ENCODE data around the gene ACACA. TPM values are rescaled to one million over a fixed set of nuclear protein-coding genes. Genes with fewer than 3 reads are reported as not detected.

ACACA gene
- total RNA-seq, 4 donors from 2014 or later: 4.7 to 75.1 (median 41.9) TPM

DNA sequence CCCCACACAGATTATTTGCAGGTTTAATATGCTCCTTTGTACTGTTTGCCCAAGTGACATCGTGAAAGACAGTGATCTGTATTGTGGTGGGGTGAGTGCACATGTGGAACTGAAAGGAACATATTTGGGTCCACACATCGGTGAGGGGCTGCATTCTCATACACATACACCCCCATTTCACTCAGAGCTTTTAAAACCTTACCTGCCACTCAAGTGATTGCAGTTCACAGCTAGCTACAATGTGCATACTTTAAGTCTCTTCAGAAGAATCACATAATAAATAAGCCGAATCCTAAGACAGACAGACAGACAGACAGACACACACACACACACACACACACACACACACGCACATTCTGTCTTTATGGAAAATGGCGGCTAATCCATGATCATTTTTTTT, 355.3 kb downstream of the ACACA start:
- TF ChIP-seq POLR2A (IDR thresholded peaks at IDR 0.05): no peak
- TF ChIP-seq, protein P1, sequence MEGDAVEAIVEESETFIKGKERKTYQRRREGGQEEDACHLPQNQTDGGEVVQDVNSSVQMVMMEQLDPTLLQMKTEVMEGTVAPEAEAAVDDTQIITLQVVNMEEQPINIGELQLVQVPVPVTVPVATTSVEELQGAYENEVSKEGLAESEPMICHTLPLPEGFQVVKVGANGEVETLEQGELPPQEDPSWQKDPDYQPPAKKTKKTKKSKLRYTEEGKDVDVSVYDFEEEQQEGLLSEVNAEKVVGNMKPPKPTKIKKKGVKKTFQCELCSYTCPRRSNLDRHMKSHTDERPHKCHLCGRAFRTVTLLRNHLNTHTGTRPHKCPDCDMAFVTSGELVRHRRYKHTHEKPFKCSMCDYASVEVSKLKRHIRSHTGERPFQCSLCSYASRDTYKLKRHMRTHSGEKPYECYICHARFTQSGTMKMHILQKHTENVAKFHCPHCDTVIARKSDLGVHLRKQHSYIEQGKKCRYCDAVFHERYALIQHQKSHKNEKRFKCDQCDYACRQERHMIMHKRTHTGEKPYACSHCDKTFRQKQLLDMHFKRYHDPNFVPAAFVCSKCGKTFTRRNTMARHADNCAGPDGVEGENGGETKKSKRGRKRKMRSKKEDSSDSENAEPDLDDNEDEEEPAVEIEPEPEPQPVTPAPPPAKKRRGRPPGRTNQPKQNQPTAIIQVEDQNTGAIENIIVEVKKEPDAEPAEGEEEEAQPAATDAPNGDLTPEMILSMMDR (IDR thresholded peaks at IDR 0.05): no peak
- no peak for DNase-seq
- Histone ChIP-seq H3K4me3 (no peak overlapping the region), H3K36me3 (no peaks in the 10 kb centered on the region), H3K27me3 (no peaks in the 10 kb centered on the region), H3K27ac (no peak overlapping the region), H3K9me3 (no peaks in the 10 kb centered on the region), H3K4me1 (no peaks in the 10 kb centered on the region)
- intact Hi-C loops (cut with DNase I; ENCODE audit: low total_unique reads): no loop called here

DNA sequence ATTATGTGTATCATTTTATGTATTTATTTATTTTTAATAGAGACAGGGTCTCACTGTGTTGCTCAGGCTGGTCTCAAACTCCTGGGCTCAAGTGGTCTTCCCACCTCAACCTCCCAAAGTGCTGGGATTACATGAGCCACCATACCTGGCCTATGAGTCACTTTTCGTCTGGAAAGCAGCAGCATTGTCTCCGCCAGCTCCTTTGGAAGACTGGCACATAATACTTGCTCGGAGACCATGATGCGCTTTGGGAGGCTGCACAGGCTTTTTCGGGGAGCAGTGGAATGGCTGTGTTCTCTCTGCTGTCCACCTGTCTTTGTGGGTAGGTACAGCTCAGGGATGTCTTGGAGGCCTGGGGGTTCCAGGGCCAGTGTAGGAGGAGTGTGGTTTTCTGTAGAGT, 355.7 kb downstream of the ACACA start:
- Histone ChIP-seq H3K27me3 (no peaks in the 10 kb centered on the region), H3K4me3 (no peak overlapping the region), H3K36me3 (no peaks in the 10 kb centered on the region), H3K27ac (no peak overlapping the region), H3K9me3 (no peaks in the 10 kb centered on the region), H3K4me1 (no peaks in the 10 kb centered on the region)
- TF ChIP-seq, protein P1 (IDR thresholded peaks at IDR 0.05): no peak
- no peak for TF ChIP-seq POLR2A (IDR thresholded peaks at IDR 0.05)
- intact Hi-C loops (cut with DNase I; ENCODE audit: low total_unique reads): no loop called here
- no peak for DNase-seq

DNA sequence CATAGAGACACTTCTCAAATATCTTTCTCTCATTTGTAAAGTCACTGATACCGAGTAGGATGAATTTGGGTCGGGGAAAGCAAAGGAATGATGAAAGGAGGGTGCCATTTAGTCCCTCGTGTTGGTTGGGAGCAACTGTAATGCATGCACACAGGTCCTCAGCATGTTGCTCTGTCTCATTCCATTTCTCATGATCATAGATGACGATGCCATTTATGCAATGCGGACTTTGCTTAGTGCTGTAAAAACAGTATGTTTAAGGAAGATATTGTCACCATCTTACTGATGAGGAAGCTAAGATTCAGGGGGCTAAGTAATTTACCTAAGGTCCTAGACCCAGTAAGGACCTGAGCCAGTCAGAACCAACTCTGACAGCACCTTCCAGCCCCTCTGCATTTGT, 357.8 kb downstream of the ACACA start:
- no peaks in the 10 kb centered on the region for H3K9me3 ChIP-seq
- H3K27me3 ChIP-seq: no peaks in the 10 kb centered on the region
- no peak for TF ChIP-seq POLR2A (IDR thresholded peaks at IDR 0.05)
- TF ChIP-seq, protein P1 (IDR thresholded peaks at IDR 0.05): no peak
- no peak for DNase-seq
- H3K4me1 ChIP-seq: no peaks in the 10 kb centered on the region
- no peak overlapping the region for H3K27ac ChIP-seq
- intact Hi-C loops (cut with DNase I; ENCODE audit: low total_unique reads): loop anchor here (10.0 kb wide), 1 partner anchor 444 kb away; the partner anchor contains the start of gene MRM1
- no peaks in the 10 kb centered on the region for H3K36me3 ChIP-seq
- H3K4me3 ChIP-seq: no peak overlapping the region

DNA sequence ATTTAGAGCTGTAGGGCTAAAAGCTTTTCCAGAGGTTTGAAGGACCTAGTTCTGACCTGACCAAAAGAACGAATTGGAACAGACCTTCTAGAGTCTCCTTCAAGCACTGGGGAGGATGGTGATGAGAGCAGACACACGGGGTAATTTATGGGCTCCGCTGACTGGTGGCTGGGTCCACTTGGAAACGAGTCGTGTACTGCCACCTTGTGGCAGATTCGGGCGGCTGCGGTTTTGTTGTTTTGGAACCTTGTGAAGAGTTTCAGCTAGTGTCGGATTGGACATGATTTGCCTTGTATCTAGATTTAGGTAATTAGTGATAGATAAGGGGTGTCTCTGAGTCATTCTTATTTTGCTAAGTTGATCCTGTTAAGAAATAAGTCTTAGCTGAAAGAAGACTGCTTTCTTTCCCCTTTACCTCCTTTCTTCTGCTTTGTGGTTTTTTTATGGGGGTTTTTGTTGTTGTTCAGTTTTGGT, 359.0 kb downstream of the ACACA start:
- Histone ChIP-seq H3K27ac (no peak overlapping the region), H3K36me3 (no peaks in the 10 kb centered on the region), H3K4me3 (no peak overlapping the region), H3K9me3 (no peaks in the 10 kb centered on the region), H3K4me1 (no peaks in the 10 kb centered on the region), H3K27me3 (no peaks in the 10 kb centered on the region)
- peak; percentile 72 to 76 for DNase-seq
- TF ChIP-seq, protein P1 (IDR thresholded peaks at IDR 0.05): peak; percentile 61 to 84 (median 76)
- TF ChIP-seq POLR2A (IDR thresholded peaks at IDR 0.05): no peak
- intact Hi-C loops (cut with DNase I; ENCODE audit: low total_unique reads): loop anchor here (10.0 kb wide), 1 partner anchor 443 kb away; the partner anchor contains the start of gene MRM1

DNA sequence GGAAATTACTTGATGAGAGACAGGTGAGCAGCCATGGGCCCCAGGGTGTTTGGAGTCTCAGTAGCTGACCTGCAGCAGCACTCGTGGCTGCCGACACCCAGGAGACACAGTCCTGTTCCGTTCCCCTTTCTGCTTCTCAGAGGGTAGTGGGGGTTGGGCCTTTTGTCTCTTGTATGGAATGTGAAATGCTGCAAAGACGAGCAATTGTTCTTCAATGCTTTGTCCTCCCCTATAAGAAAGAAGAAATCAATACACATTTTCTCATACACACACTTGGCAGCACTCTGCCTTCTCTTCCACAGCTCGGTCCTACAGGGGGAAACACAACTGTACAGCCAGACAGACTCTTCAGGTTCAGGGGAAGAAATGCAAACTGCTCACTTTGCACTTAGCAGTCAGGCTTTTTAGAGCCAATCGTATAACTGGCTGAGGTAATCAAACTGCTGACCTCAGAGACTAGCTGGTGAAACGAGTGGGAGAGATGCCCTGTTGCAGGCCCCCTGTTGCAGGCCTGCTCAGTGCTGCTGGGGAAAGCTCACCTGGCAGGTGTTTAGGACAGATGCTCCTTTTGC, 361.2 kb downstream of the ACACA start:
- TF ChIP-seq, protein P1 (IDR thresholded peaks at IDR 0.05): no peak
- TF ChIP-seq POLR2A (IDR thresholded peaks at IDR 0.05): no peak
- Histone ChIP-seq H3K36me3 (no peaks in the 10 kb centered on the region), H3K4me3 (no peak overlapping the region), H3K9me3 (no peaks in the 10 kb centered on the region), H3K27ac (no peak overlapping the region), H3K4me1 (no peaks in the 10 kb centered on the region), H3K27me3 (no peaks in the 10 kb centered on the region)
- DNase-seq: no peak
- intact Hi-C loops (cut with DNase I; ENCODE audit: low total_unique reads): loop anchor here (10.0 kb wide), 1 partner anchor 441 kb away; the partner anchor contains the start of gene MRM1

Measured in uterus (tissue), 4 donors.